Testis (tissue), 3 donors: ENCODE results near the gene ZNF319. TPM values are rescaled to one million over a fixed set of nuclear protein-coding genes. Genes with fewer than 3 reads are reported as not detected.

ENCODE experiments used
- DNase-seq: peaks from one replicate; pipeline ENCODE4 v3.0.0-alpha.2; 2019
- H3K27ac ChIP-seq, 2 donors: fragments of 200-600 bp; sonication (generic); one replicate each; pipeline ENCODE4 v1.5.1; 2019
- H3K27me3 ChIP-seq: fragments of 200-600 bp; sonication (generic); one replicate; pipeline ENCODE4 v1.5.1; 2019
- H3K36me3 ChIP-seq: fragments of 200-600 bp; sonication (generic); one replicate; pipeline ENCODE4 v1.5.1; 2017; ENCODE audit warnings: low read depth; ENCODE audit errors: missing control alignments
- H3K4me1 ChIP-seq: fragments of 200-600 bp; sonication (generic); one replicate; pipeline ENCODE4 v1.5.1; 2019
- H3K4me3 ChIP-seq, 2 donors: fragments of 200-600 bp; sonication (generic); one replicate each; pipeline ENCODE4 v1.5.1; 2017 to 2019
- H3K9me3 ChIP-seq: fragments of 200-600 bp; sonication (generic); one replicate; pipeline ENCODE4 v1.5.1; 2017
- CTCF ChIP-seq, 3 experiments: fragments of 450-650 bp in 2 of 3; fragments of 200-600 bp in 1 of 3; sonication (generic) in 1 of 3; IDR thresholded peaks; one replicate each; pipeline ENCODE4 v1.5.1; 2016 to 2019; ENCODE audit warnings: antibody characterized with exemption in 3 of 3, mild to moderate bottlenecking in 2 of 3, moderate library complexity in 1 of 3
- POLR2A ChIP-seq: fragments of 450-650 bp; IDR thresholded peaks from one replicate; pipeline ENCODE4 v1.6.1; 2017; ENCODE audit warnings: antibody characterized with exemption, mild to moderate bottlenecking, moderate library complexity
- WGBS, 2 donors: methylation state at CpG; one replicate each; pipeline ENCODE4 v1.1.5; 2018; 5-methylcytosine and 5-hydroxymethylcytosine counted together
- intact Hi-C: fragments of 100-400 bp; cut with DNase I; formaldehyde crosslinking; loops from one replicate; pipeline ENCODE4 v1.15.1; 2023; ENCODE audit warnings: low total_unique reads
- polyA plus RNA-seq: library from polyadenylated mRNA; stranded (reverse); fragments of 350-450 nt; fragmentation: Illumina TruSeq; extraction: RNeasy Lipid Tissue Mini Kit (QIAGEN cat#74804); gene quantifications from one replicate; pipeline ENCODE4 v1.2.3, GENCODE V29; 2014; ENCODE audit warnings: low read depth, low replicate concordance; ENCODE audit not compliant: insufficient read depth
- total RNA-seq, 2 donors: library from RNA; depleted of rRNA; stranded (reverse); fragments of >200 nt; gene quantifications; one replicate each; pipeline ENCODE4 v1.2.3, GENCODE V29; 2016

ZNF319 gene
- total and polyA plus RNA-seq, 3 donors from 2014 or later = 10.4 to 12.1 (median 11.2) TPM

GRCh38 chr16:57952909-57953308 is 47.6 kb downstream of the ZNF319 start:
- H3K4me1 ChIP-seq = peaks cover 7% of the 10 kb centered on the region
- H3K9me3 ChIP-seq = no peaks in the 10 kb centered on the region
- no peak overlapping the region for H3K27ac ChIP-seq
- TF ChIP-seq CTCF (IDR thresholded peaks at IDR 0.05) (no peak), POLR2A (no peak)
- H3K4me3 ChIP-seq = no peak overlapping the region
- no peaks in the 10 kb centered on the region for H3K36me3 ChIP-seq
- 82 to 94% methylated on average over 6 to 9 of the region's 9 CpGs for WGBS, 2 donors
- intact Hi-C loops = no loop called here
- no peaks in the 10 kb centered on the region for H3K27me3 ChIP-seq
- DNase-seq = no peak

GRCh38 chr16:57951204-57951960 is 49.1 kb downstream of the ZNF319 start:
- intact Hi-C loops = no loop called here
- TF ChIP-seq CTCF (IDR thresholded peaks at IDR 0.05) = no peak
- TF ChIP-seq POLR2A = no peak
- 89 to 93% methylated on average over 6 to 7 of the region's 7 CpGs for WGBS, 2 donors
- Histone ChIP-seq H3K9me3 (no peaks in the 10 kb centered on the region), H3K36me3 (no peaks in the 10 kb centered on the region), H3K27me3 (no peaks in the 10 kb centered on the region), H3K4me1 (peaks cover 7% of the 10 kb centered on the region), H3K27ac (no peak overlapping the region), H3K4me3 (no peak overlapping the region)
- DNase-seq = no peak

- Histone ChIP-seq H3K9me3 (no peaks in the 10 kb centered on the region), H3K27me3 (no peaks in the 10 kb centered on the region), H3K27ac (no peak overlapping the region), H3K4me1 (peaks cover under 1% of the 10 kb centered on the region), H3K36me3 (no peaks in the 10 kb centered on the region), H3K4me3 (no peak overlapping the region)
- intact Hi-C loops = no loop called here
- DNase-seq = no peak
- WGBS, 2 donors = 62 to 73% methylated on average over 6 of the region's 6 CpGs
- no peak for TF ChIP-seq POLR2A
- TF ChIP-seq CTCF (IDR thresholded peaks at IDR 0.05) = no peak
These were observed 50.1 kb downstream of the ZNF319 start for GRCh38 chr16:57950382-57950781.

GRCh38 chr16:57949595-57950238 is 50.8 kb downstream of the ZNF319 start:
- Histone ChIP-seq H3K4me1 (no peaks in the 10 kb centered on the region), H3K9me3 (no peaks in the 10 kb centered on the region), H3K27ac (no peak overlapping the region), H3K36me3 (no peaks in the 10 kb centered on the region), H3K27me3 (no peaks in the 10 kb centered on the region), H3K4me3 (no peak overlapping the region)
- no peak for DNase-seq
- intact Hi-C loops = no loop called here
- 83 to 91% methylated on average over 5 of the region's 5 CpGs for WGBS, 2 donors
- TF ChIP-seq CTCF (IDR thresholded peaks at IDR 0.05) (no peak), POLR2A (no peak)
